ENCODE results near the gene TEF.
A peak's percentile ranks its signal among the peaks of the same experiment; 100 is the strongest.

TEF gene

DNA sequence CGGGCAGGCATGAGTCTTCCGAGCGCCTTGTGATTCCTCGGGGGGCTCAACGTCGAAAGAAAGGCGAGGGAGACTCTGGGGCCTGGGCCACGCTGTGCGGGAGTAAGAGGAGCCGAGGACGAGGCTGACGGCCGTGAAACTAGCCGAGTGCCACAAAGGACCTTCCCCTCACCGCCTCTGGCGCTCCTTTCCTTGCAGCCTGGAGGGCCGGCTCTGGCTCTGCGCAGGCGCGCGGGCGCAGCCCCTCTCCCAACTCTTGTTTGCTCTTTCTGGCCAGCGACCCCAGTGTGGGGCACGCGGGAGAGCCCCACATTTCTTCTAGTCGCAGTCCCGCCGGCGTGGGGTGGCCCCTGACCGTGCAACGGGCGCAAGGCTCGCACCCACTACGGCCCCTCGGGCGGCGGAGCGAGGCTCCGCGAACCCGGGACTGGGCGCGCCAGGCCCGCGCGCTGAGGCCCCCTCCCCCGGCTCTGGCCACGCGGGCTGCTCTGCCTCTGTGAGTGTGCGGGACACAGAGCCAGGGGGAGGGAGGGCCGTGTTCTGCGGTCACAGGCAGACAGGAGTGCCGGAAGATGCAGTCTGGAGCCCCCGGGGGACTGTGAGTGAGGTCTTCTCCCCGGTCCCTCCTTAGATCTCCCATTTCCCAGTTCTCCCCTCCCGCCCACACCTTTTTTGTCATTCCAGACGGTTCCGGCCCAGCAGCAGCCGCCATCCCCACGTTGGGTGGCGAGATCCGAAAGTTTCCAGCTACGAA is 65.9 kb downstream of the TEF start:
- peak; percentile 24 for DNase-seq (ENCODE audit: low read depth, low spot score)

GRCh38 chr22:41448189-41448808 is 66.6 kb downstream of the TEF start:
- peak; percentile 90 for DNase-seq (ENCODE audit: low read depth, low spot score)
